Measurements from ENCODE around the gene SLC25A38. TPM values are rescaled to one million over a fixed set of nuclear protein-coding genes. Genes with fewer than 3 reads are reported as not detected.

The SLC25A38 gene
- total and polyA plus RNA-seq, 11 donors, result 13.6 to 34.8 (median 20.9) TPM

DNA sequence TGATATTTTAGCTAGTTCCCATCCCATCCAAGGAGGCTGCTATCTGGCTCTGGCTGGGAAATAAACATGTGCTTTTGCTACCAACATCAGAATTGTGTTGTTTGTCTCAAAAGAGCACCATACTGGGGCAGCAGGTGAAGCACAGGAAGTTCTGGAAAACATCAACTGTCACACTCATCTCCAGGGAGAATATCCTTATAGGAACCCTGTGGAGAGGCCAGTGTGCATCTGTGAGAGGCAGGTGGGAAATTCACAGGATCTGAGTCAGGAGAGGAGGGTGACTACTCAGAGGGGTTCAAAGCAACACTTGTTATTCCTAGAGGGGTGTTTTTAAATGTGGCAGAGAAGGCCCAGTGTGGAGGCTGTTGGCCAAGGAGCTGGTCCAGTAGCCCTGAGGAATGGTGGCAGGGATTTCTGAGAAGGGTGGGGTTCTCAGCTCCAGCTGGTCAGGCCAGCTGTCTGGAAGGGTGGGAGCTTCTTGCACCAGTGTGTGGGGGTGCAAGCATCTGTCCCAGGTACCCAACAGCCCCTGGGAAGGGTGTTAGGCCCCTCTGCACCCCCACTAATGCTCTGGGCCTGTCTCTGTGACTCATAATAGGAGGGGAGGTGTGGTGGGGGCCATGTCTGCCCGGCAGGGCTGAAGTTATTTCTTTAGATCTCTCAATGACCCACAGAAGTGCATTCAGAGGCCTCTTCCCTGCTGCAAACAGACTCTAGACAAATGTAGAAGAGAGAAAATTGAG lies 52.0 kb downstream of the SLC25A38 start:
- DNase-seq (no peak), ATAC-seq (no peak)
- Histone ChIP-seq H3K4me3 (no peak overlapping the region), H3K9me3 (no peaks in the 10 kb centered on the region), H3K36me3 (no peaks in the 10 kb centered on the region), H3K4me1 (peaks cover 0 to 11% (median 5%) of the 10 kb centered on the region in 12 donors), H3K27ac (no peak overlapping the region), H3K27me3 (no peaks in the 10 kb centered on the region)
- TF ChIP-seq, protein P1, sequence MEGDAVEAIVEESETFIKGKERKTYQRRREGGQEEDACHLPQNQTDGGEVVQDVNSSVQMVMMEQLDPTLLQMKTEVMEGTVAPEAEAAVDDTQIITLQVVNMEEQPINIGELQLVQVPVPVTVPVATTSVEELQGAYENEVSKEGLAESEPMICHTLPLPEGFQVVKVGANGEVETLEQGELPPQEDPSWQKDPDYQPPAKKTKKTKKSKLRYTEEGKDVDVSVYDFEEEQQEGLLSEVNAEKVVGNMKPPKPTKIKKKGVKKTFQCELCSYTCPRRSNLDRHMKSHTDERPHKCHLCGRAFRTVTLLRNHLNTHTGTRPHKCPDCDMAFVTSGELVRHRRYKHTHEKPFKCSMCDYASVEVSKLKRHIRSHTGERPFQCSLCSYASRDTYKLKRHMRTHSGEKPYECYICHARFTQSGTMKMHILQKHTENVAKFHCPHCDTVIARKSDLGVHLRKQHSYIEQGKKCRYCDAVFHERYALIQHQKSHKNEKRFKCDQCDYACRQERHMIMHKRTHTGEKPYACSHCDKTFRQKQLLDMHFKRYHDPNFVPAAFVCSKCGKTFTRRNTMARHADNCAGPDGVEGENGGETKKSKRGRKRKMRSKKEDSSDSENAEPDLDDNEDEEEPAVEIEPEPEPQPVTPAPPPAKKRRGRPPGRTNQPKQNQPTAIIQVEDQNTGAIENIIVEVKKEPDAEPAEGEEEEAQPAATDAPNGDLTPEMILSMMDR (IDR thresholded peaks at IDR 0.05), result no peak
- no peak for TF ChIP-seq POLR2A (IDR thresholded peaks at IDR 0.05)
- WGBS, 4 donors, result 38 to 79% (median 66%) methylated on average over 1 of the region's 1 CpG
- intact Hi-C loops (cut with DNase I), result loop anchor here in 1 of 10 donors (10.0 kb wide), 1 partner anchor 1480 kb away; no protein-coding TSS in a partner anchor

DNA sequence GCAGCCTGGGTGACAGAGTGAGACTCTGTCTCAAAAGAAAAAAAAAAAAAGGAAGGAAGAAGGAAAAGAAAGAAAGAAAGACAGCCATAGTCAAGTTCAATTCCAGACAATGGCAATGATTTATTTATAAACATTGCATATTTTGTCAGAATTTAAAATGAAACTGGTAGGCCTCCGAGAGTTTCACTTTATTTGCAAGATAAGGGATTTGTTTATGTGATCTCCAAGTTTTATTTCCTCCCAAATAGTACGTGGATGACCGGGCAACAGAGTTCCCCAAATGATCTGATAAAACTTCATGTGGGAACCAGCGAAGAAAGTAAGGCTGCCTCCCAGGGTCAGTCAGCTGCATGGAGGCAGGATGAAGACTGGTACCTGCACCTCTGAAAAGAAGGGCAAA lies 55.7 kb downstream of the SLC25A38 start:
- ATAC-seq (no peak), DNase-seq (no peak)
- 75 to 85% (median 79%) methylated on average over 4 of the region's 4 CpGs for WGBS, 4 donors
- Histone ChIP-seq H3K9me3 (no peaks in the 10 kb centered on the region), H3K4me3 (no peak overlapping the region), H3K4me1 (peaks cover 0 to 3% (median 0%) of the 10 kb centered on the region in 12 donors), H3K27me3 (no peaks in the 10 kb centered on the region), H3K36me3 (no peaks in the 10 kb centered on the region), H3K27ac (no peak overlapping the region)
- TF ChIP-seq, protein P1 (IDR thresholded peaks at IDR 0.05), result no peak
- TF ChIP-seq POLR2A (IDR thresholded peaks at IDR 0.05), result no peak
- intact Hi-C loops (cut with DNase I), result loop anchor here in 1 of 10 donors (10.0 kb wide), 1 partner anchor 1476 kb away; no protein-coding TSS in a partner anchor

DNA sequence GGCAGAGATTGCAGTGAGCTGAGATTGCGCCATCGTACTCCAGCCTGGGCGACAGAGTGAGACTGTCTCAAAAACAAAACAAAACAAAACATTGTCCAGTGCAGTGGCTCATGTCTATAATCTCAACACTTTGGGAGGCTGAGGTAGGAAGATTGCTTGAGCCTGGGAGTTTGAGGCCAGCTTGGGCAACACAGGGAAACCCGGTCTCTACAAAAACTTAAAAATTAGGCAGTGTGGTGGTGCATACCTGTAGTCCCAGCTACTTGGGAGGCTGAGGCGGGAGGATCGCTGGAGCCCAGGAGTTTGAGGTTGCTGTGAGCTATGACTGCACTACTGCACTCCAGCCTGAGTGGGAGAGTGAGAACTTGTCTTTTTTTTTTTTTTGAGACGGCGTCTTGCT lies 57.1 kb downstream of the SLC25A38 start:
- Histone ChIP-seq H3K4me3 (no peak overlapping the region), H3K36me3 (no peaks in the 10 kb centered on the region), H3K9me3 (no peaks in the 10 kb centered on the region), H3K27me3 (no peaks in the 10 kb centered on the region), H3K27ac (no peak overlapping the region), H3K4me1 (no peaks in the 10 kb centered on the region)
- DNase-seq (no peak), ATAC-seq (no peak)
- 84 to 94% (median 90%) methylated on average over 8 of the region's 8 CpGs for WGBS, 4 donors
- intact Hi-C loops (cut with DNase I), result loop anchor here in 2 of 10 donors (10.0 kb wide), 2 partner anchors 54 to 734 kb away; no protein-coding TSS in a partner anchor
- TF ChIP-seq, protein P1 (IDR thresholded peaks at IDR 0.05), result no peak
- TF ChIP-seq POLR2A (IDR thresholded peaks at IDR 0.05), result no peak

DNA sequence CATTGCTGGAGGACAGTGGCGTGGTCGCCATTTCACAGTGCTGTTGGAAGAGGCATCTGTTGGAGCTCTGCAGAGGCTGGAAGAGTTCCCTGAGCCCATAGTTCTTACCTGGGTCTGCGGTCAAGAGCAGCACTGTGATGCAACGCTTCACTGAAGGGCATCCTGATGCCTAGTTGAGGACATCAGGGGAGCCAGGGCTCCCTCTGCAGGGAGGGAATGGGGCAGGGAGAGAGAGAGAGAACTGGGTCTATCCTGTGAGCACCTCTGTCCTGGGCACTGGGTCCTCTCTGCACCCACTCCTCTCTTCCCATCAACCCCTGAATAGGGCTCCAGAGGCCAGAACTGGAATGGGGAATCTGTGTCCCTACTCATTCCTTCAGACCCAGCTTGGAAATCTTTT lies 60.4 kb downstream of the SLC25A38 start:
- Histone ChIP-seq H3K9me3 (no peaks in the 10 kb centered on the region), H3K27ac (no peak overlapping the region), H3K36me3 (no peaks in the 10 kb centered on the region), H3K4me1 (peaks cover 0 to 7% (median 0%) of the 10 kb centered on the region in 12 donors), H3K27me3 (no peaks in the 10 kb centered on the region), H3K4me3 (no peak overlapping the region)
- ATAC-seq, result no peak
- no peak for DNase-seq
- intact Hi-C loops (cut with DNase I), result loop anchor here in 2 of 10 donors (10.0 kb wide), 2 partner anchors 51 to 731 kb away; no protein-coding TSS in a partner anchor
- TF ChIP-seq POLR2A (IDR thresholded peaks at IDR 0.05), result no peak
- TF ChIP-seq, protein P1 (IDR thresholded peaks at IDR 0.05), result no peak
- 74 to 92% (median 80%) methylated on average over 4 of the region's 4 CpGs for WGBS, 4 donors
